ENCODE data around the gene MTCL1.
A peak's percentile ranks its signal among the peaks of the same experiment; 100 is the strongest.

Gene MTCL1

DNA sequence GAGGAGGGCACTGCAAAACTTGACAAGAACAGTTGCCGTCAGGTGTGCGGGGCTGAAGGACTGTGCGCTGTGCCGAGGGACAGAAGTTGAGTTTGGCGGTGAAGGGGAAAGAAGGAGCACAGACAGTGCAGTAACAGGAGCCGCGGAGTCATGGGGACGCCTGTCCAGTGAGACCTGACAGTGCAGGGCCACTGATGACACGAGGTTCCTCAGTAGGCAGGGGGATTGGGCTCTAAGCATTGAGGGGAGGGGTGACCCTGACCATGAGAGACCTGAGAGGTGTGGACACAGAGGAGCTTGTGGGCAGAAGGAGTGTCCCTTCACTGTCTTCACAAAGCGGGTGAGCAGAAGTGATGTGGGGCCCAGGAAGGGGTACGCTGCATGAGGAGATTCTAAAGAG is 104.8 kb downstream of the MTCL1 start:
- no peak for DNase-seq (ENCODE audit: low read depth in 2 of 2)

DNA sequence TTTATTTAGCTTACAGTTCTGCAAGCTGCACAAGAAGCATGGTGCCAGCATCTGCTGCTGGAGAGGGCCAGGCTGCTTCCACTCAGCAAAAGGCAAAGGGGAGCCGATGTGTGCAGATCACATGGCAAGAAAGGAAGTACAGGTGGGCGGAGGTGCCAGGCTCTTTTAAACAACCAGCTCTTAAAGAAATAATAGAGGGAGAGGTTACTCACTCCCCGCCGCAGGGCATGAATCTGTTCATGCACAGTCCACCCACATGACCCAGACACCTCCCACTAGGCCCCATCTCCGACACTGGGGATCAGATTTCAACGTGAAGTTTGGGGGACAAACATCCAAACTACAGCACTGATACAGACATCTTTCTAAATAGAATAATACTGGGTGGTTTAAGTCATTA is 105.8 kb downstream of the MTCL1 start:
- no peak for DNase-seq (ENCODE audit: low read depth in 2 of 2)

DNA sequence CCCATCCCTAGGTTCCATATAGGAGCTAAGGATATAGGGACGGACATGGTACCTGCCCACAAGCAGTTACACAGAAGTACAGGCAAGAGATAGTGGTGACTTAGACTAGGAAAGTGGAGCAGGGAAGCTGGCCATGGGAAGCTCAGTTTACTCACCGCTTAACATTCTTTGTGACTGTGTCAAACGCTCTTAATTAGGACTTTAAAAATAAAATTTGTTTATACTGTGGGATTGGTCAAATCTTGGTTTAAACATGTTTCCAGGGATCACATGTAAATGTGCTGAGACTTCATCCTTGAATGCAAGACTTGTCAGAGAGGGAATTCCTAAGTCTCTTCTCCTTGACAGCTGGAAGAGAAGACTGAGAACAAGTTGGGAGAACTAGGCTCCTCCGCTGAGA is 107.3 kb downstream of the MTCL1 start:
- peak; percentile 27 to 37 for DNase-seq (ENCODE audit: low read depth in 2 of 2)

DNA sequence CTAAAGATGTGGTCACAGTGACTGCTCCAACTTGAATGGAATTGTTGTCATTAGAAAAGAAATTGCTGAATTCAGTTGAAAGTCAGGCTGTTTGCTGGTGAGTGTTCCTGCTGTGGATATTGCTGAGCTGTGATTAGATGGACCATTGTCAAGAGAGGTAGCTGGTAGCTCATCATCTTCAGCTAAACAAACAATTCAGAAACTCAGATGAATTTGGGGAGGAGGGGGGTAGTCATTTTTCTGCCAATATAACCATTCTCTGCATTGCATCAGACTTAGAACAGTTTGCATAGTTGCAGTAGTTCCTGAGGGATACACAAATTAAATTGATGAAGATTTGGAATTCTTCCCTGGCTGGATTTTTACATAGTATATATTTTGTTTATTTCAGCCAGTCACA is 108.3 kb downstream of the MTCL1 start:
- peak; percentile 91 to 93 for DNase-seq (ENCODE audit: low read depth in 2 of 2)

DNA sequence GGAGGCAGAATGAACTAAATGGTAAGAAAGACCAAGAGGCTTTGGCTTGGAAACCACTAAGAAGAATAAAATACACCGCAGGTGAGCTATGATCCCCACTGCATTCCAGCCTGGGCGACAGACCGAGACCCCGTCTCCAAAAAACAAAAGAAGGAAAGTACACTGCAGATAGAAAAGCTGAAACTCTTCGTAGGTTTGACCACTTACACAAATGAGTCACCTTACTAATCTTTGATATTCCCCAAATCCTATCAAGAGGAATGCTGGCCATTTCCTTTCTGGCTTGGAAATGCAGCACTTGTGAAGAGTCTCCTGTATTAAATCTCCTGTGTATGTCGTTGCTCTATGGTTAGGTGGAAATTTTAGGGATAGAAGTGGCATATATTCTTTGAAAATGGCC is 108.8 kb downstream of the MTCL1 start:
- peak; percentile 38 to 51 for DNase-seq (ENCODE audit: low read depth in 2 of 2)

DNA sequence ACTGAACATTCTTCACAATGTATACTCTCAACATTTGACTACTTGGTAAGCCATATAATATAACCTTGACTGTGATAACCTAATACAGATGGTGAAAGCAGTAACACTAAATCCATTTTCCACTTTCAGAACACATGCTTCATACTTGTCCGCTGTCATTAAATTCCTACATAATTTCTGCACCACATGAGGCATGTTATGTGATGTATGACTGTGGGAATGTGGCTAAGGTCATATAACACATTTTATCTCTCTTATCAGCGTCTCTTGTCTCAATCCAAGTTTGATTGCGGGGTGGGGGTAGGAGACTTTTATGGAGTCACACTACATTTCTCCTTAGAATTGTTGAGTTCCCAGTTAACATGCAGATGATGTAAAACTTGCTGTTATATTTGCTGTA is 110.9 kb downstream of the MTCL1 start:
- DNase-seq (ENCODE audit: low read depth in 2 of 2) = peak; percentile 81 to 83

DNA sequence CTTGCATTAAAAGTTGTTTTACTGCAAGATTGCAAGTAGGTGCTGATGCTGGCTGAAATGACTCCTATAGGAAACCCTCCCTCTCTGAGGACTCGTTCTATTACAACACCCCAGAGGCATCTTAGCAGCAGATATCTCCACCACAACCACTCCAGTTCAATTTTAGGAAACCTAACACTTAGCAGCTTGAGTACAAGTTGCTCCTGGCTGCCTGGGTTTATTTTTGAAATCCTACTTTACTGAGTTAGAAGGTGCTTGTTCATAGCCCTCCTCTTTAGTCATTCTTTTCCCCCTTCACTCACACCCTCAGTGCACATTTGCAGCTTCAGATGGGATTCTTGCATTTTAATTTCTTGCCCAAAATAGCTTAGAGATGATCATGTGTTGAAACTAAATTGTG is 111.5 kb downstream of the MTCL1 start:
- DNase-seq (ENCODE audit: low read depth in 2 of 2) = peak; percentile 71 to 72

DNA sequence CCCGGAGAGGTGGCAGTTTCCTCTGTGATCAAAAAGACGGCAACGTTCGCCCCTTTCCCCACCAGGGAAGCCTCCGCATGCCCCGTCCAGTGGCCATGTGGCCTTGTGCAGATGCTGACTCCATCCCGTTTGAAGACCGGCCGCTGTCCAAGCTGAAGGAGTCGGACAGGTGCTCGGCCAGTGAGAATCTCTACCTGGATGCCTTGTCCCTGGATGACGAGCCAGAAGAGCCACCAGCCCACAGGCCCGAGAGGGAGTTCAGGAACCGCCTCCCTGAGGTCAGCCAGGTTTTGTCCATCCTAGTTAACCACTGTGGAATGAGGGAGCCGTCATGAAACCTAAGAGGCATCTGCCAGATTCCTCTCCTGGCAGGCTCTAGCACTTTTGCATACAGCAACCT is 113.6 kb downstream of the MTCL1 start:
- DNase-seq (ENCODE audit: low read depth in 2 of 2) = no peak

DNA sequence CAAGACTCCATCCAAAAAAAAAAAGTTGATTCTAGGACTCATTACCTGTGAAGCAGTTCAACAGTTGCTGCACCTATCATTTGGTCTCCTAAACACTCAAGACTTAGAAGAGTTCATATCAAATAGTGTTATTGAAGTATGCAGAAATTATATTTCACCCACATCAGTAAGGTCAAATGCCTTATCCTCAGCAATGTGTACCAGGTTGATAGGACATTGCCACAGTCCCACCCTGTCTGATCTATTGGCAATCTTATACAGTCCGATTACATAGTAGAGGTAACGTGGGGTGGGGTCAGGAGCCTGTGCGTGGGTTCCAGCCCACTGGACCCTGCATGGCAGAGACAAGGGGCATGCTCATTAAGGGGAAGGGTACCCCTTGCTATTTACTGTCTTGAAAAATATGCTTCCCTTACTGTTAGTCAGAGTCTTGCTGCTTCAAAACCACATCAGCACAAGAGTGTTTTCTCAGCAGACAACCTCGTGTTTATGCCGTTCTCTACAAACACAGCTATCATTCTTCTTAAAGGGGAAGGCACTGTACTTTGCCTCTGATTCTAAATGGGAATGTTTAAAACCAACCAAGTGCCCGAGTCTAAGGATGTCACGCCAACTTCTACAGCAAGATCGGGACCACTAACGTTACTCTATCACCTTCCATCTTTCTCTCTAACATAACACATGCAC is 115.2 kb downstream of the MTCL1 start:
- DNase-seq (ENCODE audit: low read depth in 2 of 2) = no peak

DNA sequence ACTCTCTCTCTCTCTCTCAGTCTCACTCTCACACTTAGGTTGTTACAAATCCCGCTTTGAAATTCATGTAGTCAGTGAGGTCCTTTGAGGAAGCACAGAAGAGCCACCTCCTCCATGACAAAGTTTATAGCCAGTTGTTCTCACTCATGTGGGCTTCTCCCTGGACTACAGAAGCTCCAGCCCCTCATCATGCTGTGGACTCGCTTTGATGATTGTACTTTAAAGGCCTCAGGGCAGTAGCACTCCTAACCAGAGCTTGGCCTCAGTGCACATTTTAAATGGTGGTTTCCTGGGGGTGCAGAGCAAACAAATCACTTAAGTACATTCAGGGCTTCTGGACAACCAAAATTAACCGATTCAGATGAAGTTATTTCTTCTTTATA is 115.7 kb downstream of the MTCL1 start:
- no peak for DNase-seq (ENCODE audit: low read depth in 2 of 2)

DNA sequence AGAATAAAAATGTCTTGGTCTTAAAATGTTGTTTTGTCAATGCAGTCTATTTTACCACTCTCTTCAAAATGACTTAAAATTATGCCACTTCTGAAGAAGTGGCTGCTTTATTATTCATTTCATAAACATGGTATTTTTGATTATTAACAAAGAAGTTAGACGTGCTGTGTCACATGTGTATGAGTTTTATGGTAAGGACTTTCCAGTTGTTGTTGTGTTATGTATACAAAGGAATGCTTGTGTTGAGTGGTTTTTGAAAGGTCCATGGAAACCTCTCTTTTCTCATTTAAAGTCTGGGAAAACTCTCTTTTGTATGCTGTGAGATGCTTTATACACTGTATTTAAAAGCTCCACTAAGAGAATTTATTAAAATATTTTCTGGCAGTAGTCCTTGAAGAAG is 116.2 kb downstream of the MTCL1 start:
- DNase-seq (ENCODE audit: low read depth in 2 of 2) = no peak

DNA sequence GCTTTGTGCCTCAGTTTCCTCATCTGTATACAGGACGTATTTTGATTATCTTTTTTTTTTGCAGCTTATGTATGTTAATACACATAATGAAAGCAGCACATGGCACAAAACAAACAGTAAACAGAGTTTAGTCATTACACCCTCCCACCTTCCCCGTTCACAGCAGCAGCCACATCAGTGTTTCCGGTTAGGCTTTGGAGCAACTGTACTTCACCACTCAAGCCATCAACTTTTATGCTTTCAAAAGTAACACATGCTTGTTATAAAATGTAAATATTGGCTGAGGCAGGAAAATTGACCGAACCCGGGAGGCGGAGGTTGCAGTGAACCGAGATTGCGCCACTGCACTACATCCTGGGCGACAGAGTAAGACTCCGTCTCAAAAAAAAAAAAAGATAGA is 117.3 kb downstream of the MTCL1 start:
- DNase-seq (ENCODE audit: low read depth in 2 of 2) = no peak

DNA sequence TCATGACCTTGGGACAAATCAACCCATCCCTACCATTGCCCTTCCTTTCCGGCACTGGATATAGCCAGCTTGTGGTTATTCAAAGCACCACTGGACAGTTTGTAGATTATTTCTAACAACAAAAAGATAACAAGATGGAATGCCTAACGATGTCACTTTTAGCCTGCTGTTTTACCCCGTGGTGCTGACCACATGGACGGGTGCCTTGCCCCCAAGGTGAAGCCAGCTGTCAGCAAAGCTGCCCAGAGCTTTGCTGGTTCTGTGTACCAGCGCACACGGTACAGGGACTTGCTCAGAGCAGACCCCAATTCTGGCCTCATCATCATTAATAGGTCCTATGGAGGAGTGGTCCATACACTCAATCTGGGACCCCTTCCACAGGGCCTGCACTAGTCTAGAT is 118.2 kb downstream of the MTCL1 start:
- no peak for DNase-seq (ENCODE audit: low read depth in 2 of 2)

DNA sequence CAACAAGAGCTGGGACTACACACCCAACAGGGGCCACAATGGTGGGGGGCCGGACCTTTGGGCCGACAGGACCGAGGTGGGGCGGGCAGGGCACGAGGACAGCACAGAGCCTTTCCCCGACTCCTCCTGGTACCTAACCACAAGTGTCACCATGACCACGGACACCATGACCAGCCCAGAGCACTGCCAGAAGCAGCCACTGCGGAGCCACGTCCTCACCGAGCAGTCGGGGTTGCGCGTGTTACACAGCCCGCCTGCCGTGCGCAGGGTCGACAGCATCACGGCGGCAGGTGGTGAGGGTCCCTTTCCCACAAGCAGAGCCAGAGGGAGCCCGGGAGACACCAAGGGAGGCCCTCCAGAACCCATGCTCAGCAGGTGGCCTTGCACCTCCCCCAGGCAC is 119.5 kb downstream of the MTCL1 start:
- no peak for DNase-seq (ENCODE audit: low read depth in 2 of 2)

DNA sequence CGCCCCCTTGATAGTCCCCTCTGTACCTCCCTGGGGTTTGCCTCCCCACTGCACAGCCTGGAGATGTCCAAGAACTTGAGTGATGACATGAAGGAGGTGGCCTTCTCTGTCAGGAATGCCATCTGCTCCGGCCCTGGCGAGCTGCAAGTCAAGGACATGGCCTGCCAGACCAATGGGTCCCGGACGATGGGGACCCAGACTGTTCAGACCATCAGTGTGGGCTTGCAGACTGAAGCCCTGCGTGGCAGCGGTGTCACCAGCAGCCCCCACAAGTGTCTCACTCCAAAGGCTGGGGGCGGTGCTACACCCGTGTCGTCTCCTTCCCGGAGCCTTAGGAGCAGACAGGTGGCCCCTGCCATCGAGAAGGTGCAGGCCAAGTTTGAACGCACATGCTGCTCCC is 119.9 kb downstream of the MTCL1 start:
- DNase-seq (ENCODE audit: low read depth in 2 of 2) = no peak

DNA sequence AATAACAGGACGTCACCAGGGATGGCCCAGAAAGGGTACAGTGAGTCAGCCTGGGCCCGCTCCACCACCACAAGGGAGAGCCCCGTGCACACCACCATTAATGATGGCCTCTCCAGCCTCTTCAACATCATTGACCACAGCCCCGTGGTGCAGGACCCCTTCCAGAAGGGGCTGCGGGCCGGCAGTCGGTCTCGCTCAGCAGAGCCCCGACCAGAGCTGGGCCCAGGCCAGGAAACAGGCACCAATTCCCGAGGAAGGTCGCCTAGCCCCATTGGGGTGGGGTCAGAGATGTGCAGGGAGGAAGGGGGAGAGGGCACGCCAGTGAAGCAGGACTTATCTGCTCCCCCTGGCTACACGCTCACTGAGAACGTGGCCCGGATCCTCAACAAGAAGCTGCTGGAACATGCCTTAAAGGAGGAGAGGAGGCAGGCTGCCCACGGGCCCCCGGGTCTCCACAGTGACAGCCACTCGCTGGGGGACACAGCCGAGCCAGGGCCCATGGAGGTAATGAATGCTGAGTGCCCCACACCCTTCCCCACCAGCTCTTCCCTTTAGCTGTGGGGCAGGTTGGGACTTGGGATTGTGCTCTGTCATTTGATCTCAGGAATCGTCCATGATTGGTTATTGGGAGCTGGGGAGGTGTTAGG is 120.5 kb downstream of the MTCL1 start:
- no peak for DNase-seq (ENCODE audit: low read depth in 2 of 2)

DNA sequence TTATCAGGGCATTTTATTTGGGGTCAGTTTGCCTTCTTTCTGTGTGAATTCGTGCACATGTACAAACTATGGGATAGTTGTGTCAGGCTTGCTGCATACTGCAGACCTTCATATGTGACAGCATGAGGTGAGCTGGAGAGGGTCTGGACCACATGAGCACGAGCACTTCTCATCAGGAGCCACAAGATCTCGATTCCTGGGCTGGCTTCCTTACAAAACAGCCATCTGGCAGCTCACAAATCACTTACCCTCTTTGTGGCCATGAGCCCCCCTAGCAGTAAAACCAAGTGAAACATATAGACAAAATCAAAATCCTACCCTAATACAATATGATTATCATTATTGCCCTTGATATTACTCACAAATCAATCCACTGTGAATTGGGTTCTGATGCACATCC is 121.2 kb downstream of the MTCL1 start:
- no peak for DNase-seq (ENCODE audit: low read depth in 2 of 2)

DNA sequence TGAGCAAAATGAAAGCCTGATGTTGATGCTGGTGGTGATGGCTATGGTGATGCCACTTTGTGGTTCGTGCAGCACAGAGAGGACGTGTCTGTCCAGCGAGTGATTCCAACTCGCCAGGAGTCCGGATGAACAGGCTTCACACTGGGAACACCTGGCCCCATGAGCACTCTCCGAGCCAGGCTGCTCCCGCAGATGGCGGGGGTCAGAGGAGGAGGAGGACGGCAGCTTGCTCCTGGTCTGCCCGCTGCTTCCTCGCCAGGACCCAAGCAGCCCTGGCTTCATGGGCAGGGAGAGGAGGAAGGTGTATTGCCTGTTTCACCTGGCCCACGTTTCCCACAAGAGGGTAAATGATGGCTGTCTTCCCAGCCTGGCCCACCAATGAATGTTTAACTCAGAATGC is 121.6 kb downstream of the MTCL1 start:
- DNase-seq (ENCODE audit: low read depth in 2 of 2) = no peak

DNA sequence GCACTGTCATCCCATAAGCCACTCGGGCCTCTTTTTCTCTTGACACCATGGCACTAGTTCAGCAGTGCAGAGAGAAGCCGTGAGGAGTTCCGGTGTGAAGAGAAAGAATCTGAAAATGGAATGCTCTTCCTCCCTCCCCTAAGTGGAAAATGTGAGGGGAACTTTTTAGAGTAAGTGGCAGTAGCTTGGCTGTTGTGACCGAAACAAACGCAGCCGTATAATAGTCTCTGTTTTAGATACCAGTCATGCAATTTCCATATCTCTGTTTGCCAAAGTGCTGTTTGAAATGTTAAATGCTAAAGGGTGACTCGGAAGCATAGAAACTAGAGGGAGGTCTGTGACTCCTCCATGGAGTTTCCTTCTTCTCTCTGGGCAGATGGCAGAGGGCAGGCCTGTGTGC is 122.9 kb downstream of the MTCL1 start:
- DNase-seq (ENCODE audit: low read depth in 2 of 2) = no peak

DNA sequence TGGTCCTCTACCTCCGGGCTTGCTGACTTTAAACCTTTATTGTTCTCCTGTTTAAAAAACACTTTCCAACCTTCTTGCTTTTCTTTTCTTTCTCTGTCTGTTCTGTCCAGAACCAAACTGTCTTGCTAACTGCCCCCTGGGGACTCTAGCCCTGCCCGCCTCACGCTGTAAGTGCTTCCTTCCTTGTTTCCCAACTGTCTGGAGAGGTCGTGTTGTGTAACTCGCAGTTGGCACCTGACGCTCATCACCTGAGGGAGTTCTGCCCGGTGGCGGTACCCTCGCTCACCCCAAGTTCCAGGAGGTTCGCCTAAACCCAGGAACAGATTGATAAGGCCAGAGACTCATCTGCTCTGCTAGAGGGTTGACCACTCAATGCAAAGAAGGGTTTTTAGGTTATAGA is 123.4 kb downstream of the MTCL1 start:
- DNase-seq (ENCODE audit: low read depth in 2 of 2) = no peak

DNA sequence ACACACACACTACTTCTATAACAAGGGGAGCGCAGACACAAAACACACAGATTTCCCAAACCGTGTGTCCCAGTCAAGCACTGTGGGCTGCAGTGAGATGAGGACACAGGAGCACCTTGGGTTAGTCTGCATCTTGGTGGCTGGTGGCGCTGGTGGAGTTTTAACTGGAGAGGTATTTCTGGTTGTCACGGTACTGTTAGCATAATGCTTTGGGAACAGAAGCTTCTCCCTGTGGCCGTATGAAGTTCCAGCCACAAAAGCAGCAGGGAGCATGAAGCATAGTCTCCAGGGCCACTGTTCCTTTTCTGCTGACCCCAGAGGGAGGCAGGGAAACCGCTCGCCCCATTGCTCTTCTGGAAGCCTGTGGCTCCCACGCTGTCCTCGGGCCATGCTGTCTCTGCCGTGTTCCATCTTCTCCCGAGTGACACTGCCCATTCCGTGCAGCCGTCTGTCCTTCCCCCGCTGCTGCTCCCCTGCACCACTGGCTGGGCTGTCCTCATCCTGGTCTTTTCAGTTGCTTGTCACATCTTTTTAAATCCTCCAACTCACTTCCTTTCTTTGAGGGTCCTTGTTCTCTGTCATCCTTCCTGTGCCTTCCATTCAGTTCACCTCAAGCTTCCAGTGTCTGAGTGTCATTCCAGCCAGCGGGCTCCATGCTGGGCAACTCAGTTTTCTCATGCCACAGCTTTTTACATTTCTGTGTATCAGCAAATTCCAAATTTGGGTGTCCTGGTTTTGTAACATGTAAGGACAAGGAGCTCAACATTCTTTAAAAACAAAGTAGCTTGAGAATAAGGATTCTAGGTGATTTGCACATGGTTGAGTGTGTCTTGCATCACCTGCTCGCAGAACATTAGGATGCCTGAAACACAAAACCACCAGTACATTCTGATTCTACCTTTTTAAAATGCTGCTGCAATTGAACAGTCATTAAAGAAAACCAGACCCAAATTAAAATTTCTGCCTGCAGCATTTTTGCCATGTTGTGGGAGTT is 125.0 kb downstream of the MTCL1 start:
- DNase-seq (ENCODE audit: low read depth in 2 of 2) = no peak

DNA sequence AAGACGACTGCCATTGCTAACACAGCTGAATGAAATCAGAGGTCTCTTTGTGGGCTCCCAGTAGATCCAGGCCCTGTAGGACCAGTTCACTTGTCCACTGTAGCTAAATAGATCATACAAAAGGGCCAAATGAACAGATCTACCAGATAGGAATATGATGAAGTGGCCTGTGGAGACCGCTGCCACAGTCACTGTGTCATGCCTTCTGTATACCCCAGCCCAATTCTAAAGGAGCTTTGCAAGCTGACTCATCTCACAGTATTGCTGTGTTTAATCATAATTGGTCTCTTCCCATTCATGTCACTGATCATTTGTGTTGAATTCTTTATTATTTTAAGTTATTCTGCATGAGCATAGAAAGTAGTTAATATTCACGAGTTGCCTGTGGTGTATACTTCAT is 125.8 kb downstream of the MTCL1 start:
- no peak for DNase-seq (ENCODE audit: low read depth in 2 of 2)

DNA sequence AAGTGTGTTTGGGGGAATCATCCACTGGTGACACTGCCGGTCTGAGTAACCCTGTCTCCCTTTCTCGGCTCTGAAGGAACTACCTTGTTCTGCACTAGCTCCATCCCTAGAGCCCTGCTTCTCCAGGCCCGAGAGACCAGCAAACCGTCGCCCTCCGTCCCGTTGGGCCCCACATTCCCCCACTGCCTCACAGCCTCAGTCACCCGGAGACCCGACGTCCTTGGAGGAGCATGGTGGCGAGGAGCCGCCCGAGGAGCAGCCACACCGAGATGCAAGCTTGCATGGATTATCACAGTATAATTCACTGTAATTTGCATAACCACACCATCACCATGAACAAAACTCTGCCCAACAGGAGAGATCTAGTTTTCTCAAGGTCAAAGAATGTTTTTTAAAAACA is 126.2 kb downstream of the MTCL1 start:
- no peak for DNase-seq (ENCODE audit: low read depth in 2 of 2)
